ENCODE results near the gene VSX2. TPM values are rescaled to one million over a fixed set of nuclear protein-coding genes. Genes with fewer than 3 reads are reported as not detected.

Gene VSX2
- total and polyA plus RNA-seq, 2 experiments from 2014 or later: 0.49 to 0.52 TPM

DNA sequence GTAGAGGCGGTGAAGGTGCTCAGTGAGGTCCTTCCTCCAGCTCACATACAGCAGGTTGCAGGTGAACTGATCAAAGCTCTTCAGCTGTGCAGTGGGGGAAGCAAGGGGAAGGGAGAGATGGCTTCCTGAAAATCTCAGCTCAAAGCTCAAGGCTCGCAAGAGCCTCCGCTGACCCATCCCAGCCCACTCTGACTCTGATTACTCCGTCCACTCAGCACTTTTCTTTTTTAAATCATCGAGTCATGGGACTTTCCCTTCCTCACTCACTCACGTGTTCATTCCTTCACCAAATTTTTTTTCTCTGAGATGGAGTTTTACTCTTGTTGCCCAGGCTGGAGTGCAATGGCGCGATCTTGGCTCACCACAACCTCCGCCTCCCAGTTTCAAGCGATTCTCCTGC, 58.7 kb downstream of the VSX2 start:
- Mint-ChIP-seq H3K27me3 (ENCODE audit: insufficient read depth, low read depth, poor library complexity) (peaks cover 9% of the 10 kb centered on the region), H3K36me3 (ENCODE audit: low read depth) (peaks cover 56% of the 10 kb centered on the region), H3K4me1 (peaks cover 30% of the 10 kb centered on the region), H3K27ac (0 out of 2 replicates have a peak overlapping the region, but pooled peaks have one; percentile 23), H3K4me3 (no peak overlapping the region; the same call in 2 of the 3 replicates), H3K9me3 (no peaks in the 10 kb centered on the region)
- no peaks in the 10 kb centered on the region for H3K27me3 ChIP-seq (ENCODE audit: insufficient read depth)
- H3K4me3 ChIP-seq: no peak overlapping the region
- H3K4me1 ChIP-seq (ENCODE audit: insufficient read depth): 0 out of 2 replicates have a peak, but pooled peaks cover 4% of the 10 kb centered on the region
- H3K27ac ChIP-seq (ENCODE audit: low read depth): no peak overlapping the region
- ATAC-seq (no peak), DNase-seq (ENCODE audit: low spot score) (no peak)
- peaks cover 20% of the 10 kb centered on the region for H3K36me3 ChIP-seq (ENCODE audit: insufficient read depth)
- no peak overlapping the region for H2AFZ ChIP-seq
- H3K9me2 ChIP-seq (ENCODE audit: insufficient read depth): no peaks in the 10 kb centered on the region
- H3K79me2 ChIP-seq (replicated peaks; ENCODE audit: insufficient read depth): peaks cover 64% of the 10 kb centered on the region
- H4K20me1 ChIP-seq (replicated peaks; ENCODE audit: insufficient read depth): peaks cover 39% of the 10 kb centered on the region
- peaks cover 13% of the 10 kb centered on the region; the same call in 1 of the 2 replicates for H3F3A ChIP-seq (replicated peaks; ENCODE audit: low read depth)
- TF ChIP-seq, protein P1, sequence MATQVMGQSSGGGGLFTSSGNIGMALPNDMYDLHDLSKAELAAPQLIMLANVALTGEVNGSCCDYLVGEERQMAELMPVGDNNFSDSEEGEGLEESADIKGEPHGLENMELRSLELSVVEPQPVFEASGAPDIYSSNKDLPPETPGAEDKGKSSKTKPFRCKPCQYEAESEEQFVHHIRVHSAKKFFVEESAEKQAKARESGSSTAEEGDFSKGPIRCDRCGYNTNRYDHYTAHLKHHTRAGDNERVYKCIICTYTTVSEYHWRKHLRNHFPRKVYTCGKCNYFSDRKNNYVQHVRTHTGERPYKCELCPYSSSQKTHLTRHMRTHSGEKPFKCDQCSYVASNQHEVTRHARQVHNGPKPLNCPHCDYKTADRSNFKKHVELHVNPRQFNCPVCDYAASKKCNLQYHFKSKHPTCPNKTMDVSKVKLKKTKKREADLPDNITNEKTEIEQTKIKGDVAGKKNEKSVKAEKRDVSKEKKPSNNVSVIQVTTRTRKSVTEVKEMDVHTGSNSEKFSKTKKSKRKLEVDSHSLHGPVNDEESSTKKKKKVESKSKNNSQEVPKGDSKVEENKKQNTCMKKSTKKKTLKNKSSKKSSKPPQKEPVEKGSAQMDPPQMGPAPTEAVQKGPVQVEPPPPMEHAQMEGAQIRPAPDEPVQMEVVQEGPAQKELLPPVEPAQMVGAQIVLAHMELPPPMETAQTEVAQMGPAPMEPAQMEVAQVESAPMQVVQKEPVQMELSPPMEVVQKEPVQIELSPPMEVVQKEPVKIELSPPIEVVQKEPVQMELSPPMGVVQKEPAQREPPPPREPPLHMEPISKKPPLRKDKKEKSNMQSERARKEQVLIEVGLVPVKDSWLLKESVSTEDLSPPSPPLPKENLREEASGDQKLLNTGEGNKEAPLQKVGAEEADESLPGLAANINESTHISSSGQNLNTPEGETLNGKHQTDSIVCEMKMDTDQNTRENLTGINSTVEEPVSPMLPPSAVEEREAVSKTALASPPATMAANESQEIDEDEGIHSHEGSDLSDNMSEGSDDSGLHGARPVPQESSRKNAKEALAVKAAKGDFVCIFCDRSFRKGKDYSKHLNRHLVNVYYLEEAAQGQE (IDR thresholded peaks at IDR 0.05; ENCODE audit: unreplicated experiment): no peak
- TF ChIP-seq EZH2phosphoT487 (IDR thresholded peaks at IDR 0.05; ENCODE audit: unreplicated experiment) (no peak), NANOG (IDR thresholded peaks at IDR 0.05; ENCODE audit: borderline replicate concordance) (no peak), POLR2AphosphoS5 (IDR thresholded peaks at IDR 0.05; ENCODE audit: low read depth) (no peak), CREB1 (CRISPR knock-in tag; IDR thresholded peaks at IDR 0.05; ENCODE audit: low read depth) (no peak), JUNB (IDR thresholded peaks at IDR 0.05; ENCODE audit: unreplicated experiment) (no peak), EZH2 (IDR thresholded peaks at IDR 0.05; ENCODE audit: low read depth, unreplicated experiment) (no peak), ZNF114 (CRISPR knock-in tag; IDR thresholded peaks at IDR 0.05) (no peak), STAT1 (IDR thresholded peaks at IDR 0.05; ENCODE audit: unreplicated experiment) (no peak), ZNF331 (CRISPR knock-in tag; IDR thresholded peaks at IDR 0.05; ENCODE audit: low read depth) (no peak)
- TF ChIP-seq, protein P2, sequence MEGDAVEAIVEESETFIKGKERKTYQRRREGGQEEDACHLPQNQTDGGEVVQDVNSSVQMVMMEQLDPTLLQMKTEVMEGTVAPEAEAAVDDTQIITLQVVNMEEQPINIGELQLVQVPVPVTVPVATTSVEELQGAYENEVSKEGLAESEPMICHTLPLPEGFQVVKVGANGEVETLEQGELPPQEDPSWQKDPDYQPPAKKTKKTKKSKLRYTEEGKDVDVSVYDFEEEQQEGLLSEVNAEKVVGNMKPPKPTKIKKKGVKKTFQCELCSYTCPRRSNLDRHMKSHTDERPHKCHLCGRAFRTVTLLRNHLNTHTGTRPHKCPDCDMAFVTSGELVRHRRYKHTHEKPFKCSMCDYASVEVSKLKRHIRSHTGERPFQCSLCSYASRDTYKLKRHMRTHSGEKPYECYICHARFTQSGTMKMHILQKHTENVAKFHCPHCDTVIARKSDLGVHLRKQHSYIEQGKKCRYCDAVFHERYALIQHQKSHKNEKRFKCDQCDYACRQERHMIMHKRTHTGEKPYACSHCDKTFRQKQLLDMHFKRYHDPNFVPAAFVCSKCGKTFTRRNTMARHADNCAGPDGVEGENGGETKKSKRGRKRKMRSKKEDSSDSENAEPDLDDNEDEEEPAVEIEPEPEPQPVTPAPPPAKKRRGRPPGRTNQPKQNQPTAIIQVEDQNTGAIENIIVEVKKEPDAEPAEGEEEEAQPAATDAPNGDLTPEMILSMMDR (conservative IDR thresholded peaks at IDR 0.05; ENCODE audit: low read depth in 2 of 2): no peak
- TF ChIP-seq, protein P3, sequence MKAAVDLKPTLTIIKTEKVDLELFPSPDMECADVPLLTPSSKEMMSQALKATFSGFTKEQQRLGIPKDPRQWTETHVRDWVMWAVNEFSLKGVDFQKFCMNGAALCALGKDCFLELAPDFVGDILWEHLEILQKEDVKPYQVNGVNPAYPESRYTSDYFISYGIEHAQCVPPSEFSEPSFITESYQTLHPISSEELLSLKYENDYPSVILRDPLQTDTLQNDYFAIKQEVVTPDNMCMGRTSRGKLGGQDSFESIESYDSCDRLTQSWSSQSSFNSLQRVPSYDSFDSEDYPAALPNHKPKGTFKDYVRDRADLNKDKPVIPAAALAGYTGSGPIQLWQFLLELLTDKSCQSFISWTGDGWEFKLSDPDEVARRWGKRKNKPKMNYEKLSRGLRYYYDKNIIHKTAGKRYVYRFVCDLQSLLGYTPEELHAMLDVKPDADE (IDR thresholded peaks at IDR 0.05): no peak
- TF ChIP-seq, protein P4, sequence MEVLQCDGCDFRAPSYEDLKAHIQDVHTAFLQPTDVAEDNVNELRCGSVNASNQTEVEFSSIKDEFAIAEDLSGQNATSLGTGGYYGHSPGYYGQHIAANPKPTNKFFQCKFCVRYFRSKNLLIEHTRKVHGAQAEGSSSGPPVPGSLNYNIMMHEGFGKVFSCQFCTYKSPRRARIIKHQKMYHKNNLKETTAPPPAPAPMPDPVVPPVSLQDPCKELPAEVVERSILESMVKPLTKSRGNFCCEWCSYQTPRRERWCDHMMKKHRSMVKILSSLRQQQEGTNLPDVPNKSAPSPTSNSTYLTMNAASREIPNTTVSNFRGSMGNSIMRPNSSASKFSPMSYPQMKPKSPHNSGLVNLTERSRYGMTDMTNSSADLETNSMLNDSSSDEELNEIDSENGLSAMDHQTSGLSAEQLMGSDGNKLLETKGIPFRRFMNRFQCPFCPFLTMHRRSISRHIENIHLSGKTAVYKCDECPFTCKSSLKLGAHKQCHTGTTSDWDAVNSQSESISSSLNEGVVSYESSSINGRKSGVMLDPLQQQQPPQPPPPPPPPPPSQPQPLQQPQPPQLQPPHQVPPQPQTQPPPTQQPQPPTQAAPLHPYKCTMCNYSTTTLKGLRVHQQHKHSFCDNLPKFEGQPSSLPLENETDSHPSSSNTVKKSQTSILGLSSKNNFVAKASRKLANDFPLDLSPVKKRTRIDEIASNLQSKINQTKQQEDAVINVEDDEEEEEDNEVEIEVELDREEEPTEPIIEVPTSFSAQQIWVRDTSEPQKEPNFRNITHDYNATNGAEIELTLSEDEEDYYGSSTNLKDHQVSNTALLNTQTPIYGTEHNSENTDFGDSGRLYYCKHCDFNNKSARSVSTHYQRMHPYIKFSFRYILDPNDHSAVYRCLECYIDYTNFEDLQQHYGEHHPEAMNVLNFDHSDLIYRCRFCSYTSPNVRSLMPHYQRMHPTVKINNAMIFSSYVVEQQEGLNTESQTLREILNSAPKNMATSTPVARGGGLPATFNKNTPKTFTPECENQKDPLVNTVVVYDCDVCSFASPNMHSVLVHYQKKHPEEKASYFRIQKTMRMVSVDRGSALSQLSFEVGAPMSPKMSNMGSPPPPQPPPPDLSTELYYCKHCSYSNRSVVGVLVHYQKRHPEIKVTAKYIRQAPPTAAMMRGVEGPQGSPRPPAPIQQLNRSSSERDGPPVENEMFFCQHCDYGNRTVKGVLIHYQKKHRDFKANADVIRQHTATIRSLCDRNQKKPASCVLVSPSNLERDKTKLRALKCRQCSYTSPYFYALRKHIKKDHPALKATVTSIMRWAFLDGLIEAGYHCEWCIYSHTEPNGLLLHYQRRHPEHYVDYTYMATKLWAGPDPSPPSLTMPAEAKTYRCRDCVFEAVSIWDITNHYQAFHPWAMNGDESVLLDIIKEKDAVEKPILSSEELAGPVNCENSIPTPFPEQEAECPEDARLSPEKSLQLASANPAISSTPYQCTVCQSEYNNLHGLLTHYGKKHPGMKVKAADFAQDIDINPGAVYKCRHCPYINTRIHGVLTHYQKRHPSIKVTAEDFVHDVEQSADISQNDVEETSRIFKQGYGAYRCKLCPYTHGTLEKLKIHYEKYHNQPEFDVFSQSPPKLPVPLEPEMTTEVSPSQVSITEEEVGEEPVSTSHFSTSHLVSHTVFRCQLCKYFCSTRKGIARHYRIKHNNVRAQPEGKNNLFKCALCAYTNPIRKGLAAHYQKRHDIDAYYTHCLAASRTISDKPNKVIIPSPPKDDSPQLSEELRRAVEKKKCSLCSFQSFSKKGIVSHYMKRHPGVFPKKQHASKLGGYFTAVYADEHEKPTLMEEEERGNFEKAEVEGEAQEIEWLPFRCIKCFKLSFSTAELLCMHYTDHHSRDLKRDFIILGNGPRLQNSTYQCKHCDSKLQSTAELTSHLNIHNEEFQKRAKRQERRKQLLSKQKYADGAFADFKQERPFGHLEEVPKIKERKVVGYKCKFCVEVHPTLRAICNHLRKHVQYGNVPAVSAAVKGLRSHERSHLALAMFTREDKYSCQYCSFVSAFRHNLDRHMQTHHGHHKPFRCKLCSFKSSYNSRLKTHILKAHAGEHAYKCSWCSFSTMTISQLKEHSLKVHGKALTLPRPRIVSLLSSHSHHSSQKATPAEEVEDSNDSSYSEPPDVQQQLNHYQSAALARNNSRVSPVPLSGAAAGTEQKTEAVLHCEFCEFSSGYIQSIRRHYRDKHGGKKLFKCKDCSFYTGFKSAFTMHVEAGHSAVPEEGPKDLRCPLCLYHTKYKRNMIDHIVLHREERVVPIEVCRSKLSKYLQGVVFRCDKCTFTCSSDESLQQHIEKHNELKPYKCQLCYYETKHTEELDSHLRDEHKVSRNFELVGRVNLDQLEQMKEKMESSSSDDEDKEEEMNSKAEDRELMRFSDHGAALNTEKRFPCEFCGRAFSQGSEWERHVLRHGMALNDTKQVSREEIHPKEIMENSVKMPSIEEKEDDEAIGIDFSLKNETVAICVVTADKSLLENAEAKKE (CRISPR knock-in tag; IDR thresholded peaks at IDR 0.05): no peak
- no peak overlapping the region for H3K4me2 ChIP-seq
